Hepatocyte (in vitro differentiated cells): ENCODE data around the gene THOC2. TPM values are rescaled to one million over a fixed set of nuclear protein-coding genes. Genes with fewer than 3 reads are reported as not detected.

Experiments
- DNase-seq: peaks from one replicate; pipeline ENCODE4 v3.0.0-alpha.2; 2016; ENCODE audit warnings: low spot score
- H2AFZ ChIP-seq: fragments of 200-600 bp; sonication (generic); 2 replicates; pipeline ENCODE4 v1.6.0; 2016; ENCODE audit warnings: antibody characterized with exemption, mild to moderate bottlenecking
- H3K27ac ChIP-seq: fragments of 200-600 bp; sonication (generic); 2 replicates; pipeline ENCODE4 v1.5.1; 2016; ENCODE audit warnings: mild to moderate bottlenecking
- H3K27me3 ChIP-seq: fragments of 200-600 bp; sonication (generic); 2 replicates; pipeline ENCODE4 v1.6.1; 2016
- H3K36me3 ChIP-seq: fragments of 200-600 bp; sonication (generic); replicated peaks from 2 replicates; pipeline ENCODE4 v1.5.1; 2016; ENCODE audit warnings: low read depth; ENCODE audit not compliant: insufficient read depth
- H3K4me1 ChIP-seq: fragments of 200-600 bp; sonication (generic); 2 replicates; pipeline ENCODE4 v1.5.1; 2016; ENCODE audit warnings: mild to moderate bottlenecking, moderate library complexity; ENCODE audit not compliant: insufficient read depth
- H3K4me2 ChIP-seq: fragments of 200-600 bp; sonication (generic); 2 replicates; pipeline ENCODE4 v1.6.0; 2016
- H3K4me3 ChIP-seq: fragments of 200-600 bp; sonication (generic); 2 replicates; pipeline ENCODE4 v1.5.1; 2016; ENCODE audit warnings: mild to moderate bottlenecking
- H3K79me2 ChIP-seq: fragments of 200-600 bp; sonication (generic); 2 replicates; pipeline ENCODE4 v1.6.0; 2017; ENCODE audit warnings: mild to moderate bottlenecking
- H3K9me2 ChIP-seq: fragments of 200-600 bp; sonication (generic); replicated peaks from 2 replicates; pipeline ENCODE4 v1.6.0; 2017; ENCODE audit warnings: mild to moderate bottlenecking; ENCODE audit not compliant: insufficient read depth
- H3K9me3 ChIP-seq: fragments of 200-600 bp; sonication (generic); 2 replicates; pipeline ENCODE4 v1.5.1; 2016; ENCODE audit warnings: low read depth, mild to moderate bottlenecking
- H4K20me1 ChIP-seq: fragments of 200-600 bp; sonication (generic); 2 replicates; pipeline ENCODE4 v1.6.0; 2016; ENCODE audit warnings: mild to moderate bottlenecking; ENCODE audit not compliant: insufficient read depth, poor library complexity, severe bottlenecking
- EZH2 ChIP-seq: fragments of 200-600 bp; sonication (generic); IDR thresholded peaks from 2 replicates; pipeline ENCODE4 v1.6.1; 2016; ENCODE audit warnings: antibody characterized with exemption, mild to moderate bottlenecking, borderline replicate concordance
- EZH2phosphoT487 ChIP-seq: fragments of 200-600 bp; sonication (generic); IDR thresholded peaks from one replicate; pipeline ENCODE4 v1.6.1; 2018; ENCODE audit warnings: antibody characterized with exemption, mild to moderate bottlenecking, low read depth, moderate library complexity; ENCODE audit not compliant: unreplicated experiment, severe bottlenecking
- WGBS: methylation state at CpG from one replicate; pipeline ENCODE4 v1.1.6; 2016; ENCODE audit warnings: low lambda C conversion rate; ENCODE audit errors: missing lambda C conversion rate; 5-methylcytosine and 5-hydroxymethylcytosine counted together
- polyA plus RNA-seq: library from polyadenylated mRNA; unstranded; fragments of >200 nt; fragmentation: Nextera tagmentation; extraction: Ambion mirVana; gene quantifications from 2 replicates; pipeline ENCODE4 v1.2.1, GENCODE V29; 2016
- total RNA-seq: library from RNA; depleted of rRNA; stranded (reverse); fragments of >200 nt; gene quantifications from 2 replicates; pipeline ENCODE4 v1.2.3, GENCODE V29; 2014
- TF ChIP-seq, protein P1 (sequence below): fragments of 200-600 bp; sonication (generic); IDR thresholded peaks from 2 replicates; pipeline ENCODE4 v1.5.1; 2016; ENCODE audit warnings: antibody characterized with exemption, mild to moderate bottlenecking; ENCODE audit not compliant: poor library complexity

THOC2 gene
- total and polyA plus RNA-seq, 2 experiments from 2014 or later: 66.0 to 95.6 TPM

DNA sequence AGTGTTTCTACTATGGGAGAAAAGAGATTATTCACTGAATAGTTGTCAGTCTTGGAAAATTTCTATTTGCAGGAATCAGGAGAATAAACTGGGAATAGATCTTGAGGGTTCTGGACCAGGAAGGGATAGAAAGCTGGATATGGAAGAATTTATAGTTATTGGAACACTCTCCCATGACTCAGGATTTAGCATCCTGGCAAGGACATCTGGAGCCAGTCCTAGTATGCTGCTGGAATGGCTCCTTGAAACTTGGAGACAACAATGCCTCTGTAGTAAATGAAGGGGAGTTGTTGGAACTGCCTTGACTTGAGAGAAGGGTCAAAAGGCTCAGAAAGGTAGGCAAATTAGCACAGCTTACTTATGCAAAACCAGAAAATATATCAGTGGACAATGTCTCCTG is 23.5 kb upstream of the THOC2 start:
- H3K9me3 ChIP-seq: no peaks in the 10 kb centered on the region
- TF ChIP-seq, protein P1, sequence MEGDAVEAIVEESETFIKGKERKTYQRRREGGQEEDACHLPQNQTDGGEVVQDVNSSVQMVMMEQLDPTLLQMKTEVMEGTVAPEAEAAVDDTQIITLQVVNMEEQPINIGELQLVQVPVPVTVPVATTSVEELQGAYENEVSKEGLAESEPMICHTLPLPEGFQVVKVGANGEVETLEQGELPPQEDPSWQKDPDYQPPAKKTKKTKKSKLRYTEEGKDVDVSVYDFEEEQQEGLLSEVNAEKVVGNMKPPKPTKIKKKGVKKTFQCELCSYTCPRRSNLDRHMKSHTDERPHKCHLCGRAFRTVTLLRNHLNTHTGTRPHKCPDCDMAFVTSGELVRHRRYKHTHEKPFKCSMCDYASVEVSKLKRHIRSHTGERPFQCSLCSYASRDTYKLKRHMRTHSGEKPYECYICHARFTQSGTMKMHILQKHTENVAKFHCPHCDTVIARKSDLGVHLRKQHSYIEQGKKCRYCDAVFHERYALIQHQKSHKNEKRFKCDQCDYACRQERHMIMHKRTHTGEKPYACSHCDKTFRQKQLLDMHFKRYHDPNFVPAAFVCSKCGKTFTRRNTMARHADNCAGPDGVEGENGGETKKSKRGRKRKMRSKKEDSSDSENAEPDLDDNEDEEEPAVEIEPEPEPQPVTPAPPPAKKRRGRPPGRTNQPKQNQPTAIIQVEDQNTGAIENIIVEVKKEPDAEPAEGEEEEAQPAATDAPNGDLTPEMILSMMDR: no peak
- TF ChIP-seq EZH2phosphoT487 (no peak), EZH2 (no peak)
- no peak for DNase-seq
- no peak overlapping the region for H3K4me3 ChIP-seq
- H3K4me2 ChIP-seq: no peak overlapping the region
- H3K36me3 ChIP-seq: no peaks in the 10 kb centered on the region
- no peaks in the 10 kb centered on the region for H3K79me2 ChIP-seq
- no peaks in the 10 kb centered on the region for H3K9me2 ChIP-seq
- no peaks in the 10 kb centered on the region for H3K27me3 ChIP-seq
- H4K20me1 ChIP-seq: no peaks in the 10 kb centered on the region
- no peaks in the 10 kb centered on the region for H3K4me1 ChIP-seq
- H3K27ac ChIP-seq: no peak overlapping the region
- H2AFZ ChIP-seq: no peak overlapping the region

DNA sequence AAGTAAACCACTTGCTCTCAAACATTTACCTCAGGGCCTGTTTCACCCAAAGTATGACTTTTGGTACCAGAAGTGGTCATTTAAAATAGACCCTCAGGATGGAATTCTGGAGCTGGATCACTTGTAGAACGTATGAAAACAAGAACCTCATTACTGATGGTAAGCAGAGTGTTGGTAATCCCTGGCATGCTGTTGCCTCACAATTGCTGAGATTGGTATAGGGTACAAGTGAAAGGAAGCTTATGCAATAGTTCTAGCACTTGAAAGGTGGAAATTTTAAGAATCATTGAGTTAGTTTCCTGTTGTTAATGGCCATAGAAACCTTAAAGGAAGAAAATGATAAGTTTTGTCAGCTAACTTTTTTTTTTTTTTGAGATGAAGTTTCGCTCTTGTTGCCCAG is 22.3 kb upstream of the THOC2 start:
- Histone ChIP-seq H3K79me2 (no peaks in the 10 kb centered on the region), H3K4me3 (no peak overlapping the region), H4K20me1 (no peaks in the 10 kb centered on the region), H3K9me3 (no peaks in the 10 kb centered on the region), H3K9me2 (no peaks in the 10 kb centered on the region), H3K4me1 (no peaks in the 10 kb centered on the region), H3K36me3 (no peaks in the 10 kb centered on the region), H3K27ac (no peak overlapping the region), H3K27me3 (no peaks in the 10 kb centered on the region), H2AFZ (no peak overlapping the region), H3K4me2 (no peak overlapping the region)
- TF ChIP-seq EZH2phosphoT487: no peak
- DNase-seq: no peak
- 76% methylated on average over 2 of the region's 2 CpGs for WGBS

DNA sequence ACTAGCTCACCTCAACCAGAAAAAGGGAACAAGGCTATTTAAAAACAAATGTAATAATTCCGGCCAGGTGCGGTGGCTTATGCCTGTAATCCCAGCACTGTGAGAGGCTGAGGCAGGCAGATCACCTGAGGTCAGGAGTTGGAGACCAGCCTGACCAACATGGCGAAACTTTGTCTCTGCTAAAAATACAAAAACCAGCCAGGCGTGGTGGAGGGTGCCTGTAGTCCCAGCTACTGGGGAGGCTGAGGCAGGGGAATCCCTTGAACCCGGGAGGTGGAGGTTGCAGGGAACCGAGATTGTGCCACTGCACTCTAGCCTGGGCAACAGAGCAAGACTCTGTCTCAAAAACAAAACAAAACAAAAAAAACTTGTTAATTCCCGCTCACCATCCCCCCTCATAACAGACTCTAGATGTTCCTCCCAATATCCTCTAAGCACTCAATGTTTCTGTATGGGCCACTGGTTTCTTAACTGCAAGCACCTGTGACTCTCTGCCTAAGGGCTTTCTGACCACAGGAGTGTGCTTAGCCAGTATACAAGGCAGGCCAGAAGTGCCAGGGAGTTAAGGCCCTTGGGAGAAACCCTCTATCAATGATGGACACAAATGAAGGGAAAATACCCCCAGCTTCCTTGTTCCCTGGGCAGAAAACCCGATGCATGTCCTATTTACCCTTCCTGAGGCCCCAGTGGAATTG is 21.0 kb upstream of the THOC2 start:
- Histone ChIP-seq H3K4me2 (no peak overlapping the region), H4K20me1 (no peaks in the 10 kb centered on the region), H3K79me2 (no peaks in the 10 kb centered on the region), H3K27me3 (no peaks in the 10 kb centered on the region), H3K4me3 (no peak overlapping the region), H2AFZ (no peak overlapping the region), H3K27ac (no peak overlapping the region), H3K4me1 (no peaks in the 10 kb centered on the region), H3K36me3 (no peaks in the 10 kb centered on the region), H3K9me2 (no peaks in the 10 kb centered on the region), H3K9me3 (no peaks in the 10 kb centered on the region)
- whole genome bisulfite sequencing: 85% methylated on average over 8 of the region's 8 CpGs
- TF ChIP-seq, protein P1: no peak
- no peak for TF ChIP-seq EZH2phosphoT487
- no peak for TF ChIP-seq EZH2
- DNase-seq: no peak

DNA sequence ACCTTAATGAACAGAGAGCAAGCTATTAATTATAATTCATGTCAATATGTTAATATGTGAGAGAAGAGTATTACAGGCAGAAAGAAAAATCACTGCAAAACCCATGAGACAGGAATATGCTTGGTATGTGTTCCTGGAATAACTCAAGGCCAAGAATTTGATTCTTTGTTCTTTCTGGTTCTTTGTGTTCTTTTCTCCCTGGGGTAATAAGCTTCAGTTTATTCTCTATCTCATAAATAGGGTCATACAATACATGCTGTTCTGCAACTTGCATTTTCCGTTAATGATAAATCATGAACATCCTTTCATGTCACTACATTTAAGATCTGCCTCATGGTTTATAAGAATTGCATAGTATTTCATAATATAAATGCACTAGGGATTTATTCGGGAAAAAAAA is 16.8 kb upstream of the THOC2 start:
- H3K9me2 ChIP-seq: no peaks in the 10 kb centered on the region
- no peaks in the 10 kb centered on the region for H3K4me1 ChIP-seq
- H3K36me3 ChIP-seq: no peaks in the 10 kb centered on the region
- no peak for DNase-seq
- no peaks in the 10 kb centered on the region for H3K79me2 ChIP-seq
- 70% methylated on average over 2 of the region's 2 CpGs for WGBS
- TF ChIP-seq, protein P1: no peak
- TF ChIP-seq EZH2phosphoT487: no peak
- no peak for TF ChIP-seq EZH2
- no peaks in the 10 kb centered on the region for H3K27me3 ChIP-seq
- H3K9me3 ChIP-seq: no peaks in the 10 kb centered on the region
- H3K4me3 ChIP-seq: no peak overlapping the region
- H3K27ac ChIP-seq: no peak overlapping the region
- H2AFZ ChIP-seq: no peak overlapping the region
- H4K20me1 ChIP-seq: no peaks in the 10 kb centered on the region
- H3K4me2 ChIP-seq: no peak overlapping the region
